ENCODE data around the gene TBC1D16.

Gene TBC1D16

GRCh38 chr17:80045703-80046102 lies 10.0 kb upstream of the TBC1D16 start:
- TF ChIP-seq, protein P1, sequence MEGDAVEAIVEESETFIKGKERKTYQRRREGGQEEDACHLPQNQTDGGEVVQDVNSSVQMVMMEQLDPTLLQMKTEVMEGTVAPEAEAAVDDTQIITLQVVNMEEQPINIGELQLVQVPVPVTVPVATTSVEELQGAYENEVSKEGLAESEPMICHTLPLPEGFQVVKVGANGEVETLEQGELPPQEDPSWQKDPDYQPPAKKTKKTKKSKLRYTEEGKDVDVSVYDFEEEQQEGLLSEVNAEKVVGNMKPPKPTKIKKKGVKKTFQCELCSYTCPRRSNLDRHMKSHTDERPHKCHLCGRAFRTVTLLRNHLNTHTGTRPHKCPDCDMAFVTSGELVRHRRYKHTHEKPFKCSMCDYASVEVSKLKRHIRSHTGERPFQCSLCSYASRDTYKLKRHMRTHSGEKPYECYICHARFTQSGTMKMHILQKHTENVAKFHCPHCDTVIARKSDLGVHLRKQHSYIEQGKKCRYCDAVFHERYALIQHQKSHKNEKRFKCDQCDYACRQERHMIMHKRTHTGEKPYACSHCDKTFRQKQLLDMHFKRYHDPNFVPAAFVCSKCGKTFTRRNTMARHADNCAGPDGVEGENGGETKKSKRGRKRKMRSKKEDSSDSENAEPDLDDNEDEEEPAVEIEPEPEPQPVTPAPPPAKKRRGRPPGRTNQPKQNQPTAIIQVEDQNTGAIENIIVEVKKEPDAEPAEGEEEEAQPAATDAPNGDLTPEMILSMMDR (IDR thresholded peaks at IDR 0.05; ENCODE audit: control extremely low read depth, extremely low read depth, low read depth, missing control alignments) = no peak
- CTCF ChIA-PET = interaction anchor here (1.8 to 2.1 kb wide), 2 partner anchors 37 to 55 kb away, joined by 4 to 6 read pairs; partner anchors contain the start of gene GAA
- DNase-seq (ENCODE audit: extremely low spot score) = no peak
- POLR2A ChIA-PET = no interaction called here

GRCh38 chr17:80043963-80044362 lies 8.3 kb upstream of the TBC1D16 start:
- POLR2A ChIA-PET = no interaction called here
- DNase-seq (ENCODE audit: extremely low spot score) = no peak

DNA sequence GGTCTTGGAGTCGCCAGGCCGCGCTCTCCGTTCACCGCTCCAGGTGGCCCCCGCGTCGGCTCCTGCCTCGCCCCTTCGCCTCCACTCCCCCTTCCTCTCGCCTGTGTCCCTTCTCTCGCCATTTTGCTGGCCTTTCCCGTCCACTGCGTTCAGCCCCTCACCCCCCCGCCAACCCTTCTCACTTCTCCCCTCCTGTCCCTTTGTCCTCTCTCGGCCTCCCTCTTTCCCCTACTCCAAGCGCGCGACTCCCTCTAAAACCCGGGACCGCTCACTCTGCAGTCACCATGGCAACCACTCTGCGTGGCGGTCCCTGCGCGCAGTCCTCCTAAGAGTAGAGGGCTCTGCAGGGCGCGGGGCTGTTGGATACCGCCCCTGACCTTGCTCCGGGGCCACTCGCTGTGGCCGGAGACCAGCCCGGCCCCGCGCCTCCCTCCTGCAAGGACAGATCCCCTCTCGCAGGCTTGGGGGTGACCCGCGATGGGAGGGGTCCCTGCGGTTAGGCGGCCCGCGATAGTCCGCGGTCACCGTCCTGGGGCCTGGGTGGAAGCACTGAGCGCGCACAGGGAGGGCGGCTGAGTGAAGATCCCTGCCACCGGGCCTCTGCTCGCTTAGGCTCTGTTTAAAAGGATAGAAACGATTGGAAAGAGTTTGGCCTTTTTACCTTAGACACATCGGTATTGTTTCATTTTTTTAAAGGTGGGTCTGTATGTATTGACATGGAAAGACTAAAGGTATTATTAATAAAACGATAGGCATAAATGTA lies 1.2 kb upstream of the TBC1D16 start:
- no peak for DNase-seq (ENCODE audit: extremely low spot score)
- TF ChIP-seq, protein P1 (IDR thresholded peaks at IDR 0.05; ENCODE audit: control extremely low read depth, extremely low read depth, low read depth, missing control alignments) = no peak
- POLR2A ChIA-PET = no interaction called here
- CTCF ChIA-PET = no interaction called here

More at GRCh38 chr17:80043963-80044362, 8.3 kb upstream of the TBC1D16 start:
- CTCF ChIA-PET = interaction anchor here (1.4 to 2.1 kb wide), 4 partner anchors 36 to 298 kb away, joined by 3 to 6 read pairs (median 4); partner anchors contain the start of gene GAA
- TF ChIP-seq, protein P1 (IDR thresholded peaks at IDR 0.05; ENCODE audit: control extremely low read depth, extremely low read depth, low read depth, missing control alignments) = no peak

GRCh38 chr17:80035937-80036714 lies 454 bp upstream of the TBC1D16 start, which contains the start of gene CCDC40:
TSS of gene CCDC40 (plus strand) at chr17:80036642. CDS start at chr17:80036663, 21 bp downstream.
- POLR2A ChIA-PET = no interaction called here
- CTCF ChIA-PET = no interaction called here
- DNase-seq (ENCODE audit: extremely low spot score) = peak; percentile 87
- TF ChIP-seq, protein P1 (IDR thresholded peaks at IDR 0.05; ENCODE audit: control extremely low read depth, extremely low read depth, low read depth, missing control alignments) = no peak

DNA sequence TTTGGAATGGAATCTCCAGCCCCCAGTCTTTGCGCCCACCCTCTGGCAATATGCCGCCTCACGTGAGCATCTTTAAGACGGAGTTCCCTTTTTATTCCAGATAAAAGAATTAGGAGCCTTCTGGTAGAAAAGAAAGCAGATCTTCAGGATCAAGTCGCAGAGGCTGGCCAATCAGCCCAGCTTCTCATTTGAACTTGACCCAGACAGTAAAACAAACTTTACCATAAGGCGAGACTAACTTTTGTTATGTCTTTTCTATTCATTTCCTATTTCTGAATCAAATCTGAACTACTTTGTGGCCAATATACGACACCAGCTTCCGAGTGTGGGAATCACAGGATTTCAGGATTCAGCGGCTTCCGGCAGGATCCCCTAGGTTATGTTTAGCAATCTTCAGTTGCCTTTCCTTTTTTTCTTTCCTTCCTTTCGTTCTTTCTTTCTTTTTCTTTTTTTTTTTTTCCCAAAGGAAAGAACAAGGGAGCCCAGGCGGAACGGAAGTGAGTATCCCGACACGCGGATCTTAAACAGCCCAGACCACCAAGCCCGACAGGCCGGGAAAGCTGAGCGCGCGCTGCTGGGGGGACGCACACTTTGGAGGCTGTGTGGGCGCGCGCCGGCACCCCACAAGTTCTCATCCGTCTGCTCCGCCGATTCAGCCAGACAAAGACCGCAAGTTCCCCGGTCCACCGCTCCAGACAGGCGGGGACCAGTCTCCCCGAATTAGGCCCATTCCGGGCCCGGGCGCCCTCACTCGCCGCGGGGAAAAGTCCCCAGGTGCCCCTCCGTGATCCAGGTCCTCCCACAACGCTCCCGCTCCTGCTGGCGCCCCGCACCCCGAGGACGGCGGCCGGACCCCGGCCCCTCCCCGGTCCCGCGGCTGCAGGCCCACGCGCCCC lies 633 bp downstream of the TBC1D16 start:
- ChIA-PET CTCF (no interaction called here), POLR2A (no interaction called here)
- DNase-seq (ENCODE audit: extremely low spot score) = peak; percentile 44

More for the DNA sequence above, 633 bp downstream of the TBC1D16 start:
- TF ChIP-seq, protein P1 (IDR thresholded peaks at IDR 0.05; ENCODE audit: control extremely low read depth, extremely low read depth, low read depth, missing control alignments) = no peak
